Measurements from ENCODE around the gene PAK3. TPM values are rescaled to one million over a fixed set of nuclear protein-coding genes. Genes with fewer than 3 reads are reported as not detected.

The PAK3 gene
- total RNA-seq, 1 donor from 2014 or later = 1.4 TPM

GRCh38 chrX:111086591-111087006 lies 9.4 kb upstream of the PAK3 start:
- Histone ChIP-seq H3K27me3 (no peaks in the 10 kb centered on the region), H3K4me1 (no peaks in the 10 kb centered on the region), H3K27ac (no peak overlapping the region), H3K36me3 (no peaks in the 10 kb centered on the region), H3K9me3 (no peaks in the 10 kb centered on the region), H3K4me3 (no peak overlapping the region)
- no peak for ATAC-seq
- no peak for TF ChIP-seq CTCF (IDR thresholded peaks at IDR 0.05)
- no peak for DNase-seq
- intact Hi-C loops (cut with DNase I) = no loop called here

- DNase-seq (no peak), ATAC-seq (no peak)
- TF ChIP-seq CTCF (IDR thresholded peaks at IDR 0.05) = no peak
- Histone ChIP-seq H3K27me3 (no peaks in the 10 kb centered on the region), H3K27ac (no peak overlapping the region), H3K4me1 (no peaks in the 10 kb centered on the region), H3K4me3 (no peak overlapping the region), H3K9me3 (no peaks in the 10 kb centered on the region), H3K36me3 (no peaks in the 10 kb centered on the region)
- intact Hi-C loops (cut with DNase I) = no loop called here
Observed at GRCh38 chrX:111088628-111089027, 7.4 kb upstream of the PAK3 start.

GRCh38 chrX:111090458-111090857 lies 5.5 kb upstream of the PAK3 start:
- Histone ChIP-seq H3K36me3 (no peaks in the 10 kb centered on the region), H3K4me3 (no peak overlapping the region), H3K4me1 (no peaks in the 10 kb centered on the region), H3K27me3 (no peaks in the 10 kb centered on the region), H3K27ac (no peak overlapping the region), H3K9me3 (no peaks in the 10 kb centered on the region)
- intact Hi-C loops (cut with DNase I) = no loop called here
- DNase-seq (no peak), ATAC-seq (no peak)
- no peak for TF ChIP-seq CTCF (IDR thresholded peaks at IDR 0.05)

- Histone ChIP-seq H3K36me3 (no peaks in the 10 kb centered on the region), H3K9me3 (no peaks in the 10 kb centered on the region), H3K27me3 (no peaks in the 10 kb centered on the region), H3K4me1 (no peaks in the 10 kb centered on the region), H3K27ac (no peak overlapping the region), H3K4me3 (no peak overlapping the region)
- ATAC-seq = peak; percentile 76
- TF ChIP-seq CTCF (IDR thresholded peaks at IDR 0.05) = peak; percentile 55
- peak; percentile 67 for DNase-seq
- intact Hi-C loops (cut with DNase I) = no loop called here
Observed at GRCh38 chrX:111098874-111099273, 2.9 kb downstream of the PAK3 start.

GRCh38 chrX:111100191-111100590 lies 4.2 kb downstream of the PAK3 start:
- no peaks in the 10 kb centered on the region for H3K27me3 ChIP-seq
- no peaks in the 10 kb centered on the region for H3K9me3 ChIP-seq
- peak; percentile 38 for TF ChIP-seq CTCF (IDR thresholded peaks at IDR 0.05)
- intact Hi-C loops (cut with DNase I) = no loop called here
- H3K4me1 ChIP-seq = no peaks in the 10 kb centered on the region
- H3K4me3 ChIP-seq = no peak overlapping the region
- no peak for DNase-seq
- H3K27ac ChIP-seq = no peak overlapping the region
- no peaks in the 10 kb centered on the region for H3K36me3 ChIP-seq
- ATAC-seq = peak; percentile 53

GRCh38 chrX:111101580-111101979 lies 5.6 kb downstream of the PAK3 start:
- H3K27me3 ChIP-seq = no peaks in the 10 kb centered on the region
- H3K27ac ChIP-seq = no peak overlapping the region
- intact Hi-C loops (cut with DNase I) = no loop called here

More at GRCh38 chrX:111101580-111101979, 5.6 kb downstream of the PAK3 start:
- no peaks in the 10 kb centered on the region for H3K9me3 ChIP-seq
- H3K36me3 ChIP-seq = no peaks in the 10 kb centered on the region
- DNase-seq (no peak), ATAC-seq (no peak)
- H3K4me3 ChIP-seq = no peak overlapping the region
- no peak for TF ChIP-seq CTCF (IDR thresholded peaks at IDR 0.05)
- no peaks in the 10 kb centered on the region for H3K4me1 ChIP-seq
